HUES6 (cell line): ENCODE results near the gene GRK3.

Experiments
- H3K27ac ChIP-seq: 2 replicates; pipeline ENCODE4 v1.7.0; 2013; ENCODE audit warnings: low read depth, mild to moderate bottlenecking, low read length, inconsistent platforms
- H3K27me3 ChIP-seq: 2 replicates; pipeline ENCODE4 v1.6.1; 2013; ENCODE audit warnings: low read length; ENCODE audit not compliant: control insufficient read depth, insufficient read depth
- H3K36me3 ChIP-seq: 2 replicates; pipeline ENCODE4 v1.6.1; 2013; ENCODE audit warnings: low read length; ENCODE audit not compliant: control insufficient read depth, insufficient read depth
- H3K4me1 ChIP-seq: 2 replicates; pipeline ENCODE4 v1.6.1; 2013; ENCODE audit warnings: low read length; ENCODE audit not compliant: control insufficient read depth, insufficient read depth
- H3K4me3 ChIP-seq: 2 replicates; pipeline ENCODE4 v1.5.1; 2013; ENCODE audit warnings: low read depth, low read length
- H3K9ac ChIP-seq: one replicate; pipeline ENCODE4 v1.6.1; 2013; ENCODE audit warnings: mild to moderate bottlenecking, low read length
- H3K9me3 ChIP-seq: 2 replicates; pipeline ENCODE4 v1.6.1; 2013; ENCODE audit warnings: low read depth, low read length; ENCODE audit not compliant: control insufficient read depth, insufficient read depth

The GRK3 gene

DNA sequence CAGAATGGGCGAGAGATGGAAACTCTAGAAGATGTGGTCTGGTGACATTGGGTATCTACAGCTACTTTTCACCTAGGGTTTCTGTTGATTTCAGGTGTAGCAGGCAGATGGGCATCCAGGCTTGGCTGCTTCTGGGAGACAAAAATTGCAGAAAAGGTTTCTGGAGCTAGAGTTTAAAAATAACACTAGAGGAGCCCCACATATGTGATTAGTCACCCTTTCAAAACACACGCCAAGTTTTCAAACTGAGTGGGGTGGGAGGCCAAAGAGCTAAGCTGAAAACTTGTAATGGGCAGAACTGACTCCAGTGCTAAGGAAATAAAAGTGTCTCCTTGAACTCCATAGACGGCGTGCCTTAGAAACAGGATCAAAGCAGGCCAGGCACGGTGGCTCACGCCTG is 80.8 kb downstream of the GRK3 start:
- Histone ChIP-seq H3K4me3 (no peak overlapping the region), H3K9me3 (0 out of 2 replicates have a peak, but pooled peaks cover under 1% of the 10 kb centered on the region), H3K27ac (no peak overlapping the region), H3K4me1 (peaks cover 3% of the 10 kb centered on the region; the same call in 1 of the 2 replicates), H3K9ac (no peak overlapping the region), H3K27me3 (no peaks in the 10 kb centered on the region), H3K36me3 (no peaks in the 10 kb centered on the region)

DNA sequence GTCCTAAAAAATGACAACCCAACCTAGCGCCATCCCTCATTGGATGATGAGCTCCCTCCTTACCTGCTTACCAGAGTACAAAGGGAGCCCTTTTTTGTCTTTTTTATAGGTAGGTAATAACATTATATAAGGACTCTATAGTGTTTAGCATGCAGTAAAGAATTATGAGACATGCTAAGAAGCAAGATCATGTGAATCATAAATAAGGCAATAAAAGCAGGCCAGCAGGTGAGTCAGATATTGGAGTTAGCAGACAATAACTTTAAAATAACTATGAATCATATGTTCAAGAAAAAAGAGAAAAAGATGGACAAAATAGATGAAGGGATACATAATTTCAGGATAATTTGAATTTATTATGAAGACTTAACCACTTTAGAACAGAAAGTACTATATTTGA is 81.5 kb downstream of the GRK3 start:
- H3K4me3 ChIP-seq: no peak overlapping the region
- no peaks in the 10 kb centered on the region for H3K27me3 ChIP-seq
- H3K36me3 ChIP-seq: no peaks in the 10 kb centered on the region
- H3K9me3 ChIP-seq: no peaks in the 10 kb centered on the region
- no peak overlapping the region for H3K9ac ChIP-seq
- H3K27ac ChIP-seq: no peak overlapping the region
- H3K4me1 ChIP-seq: peaks cover 3% of the 10 kb centered on the region; the same call in 1 of the 2 replicates

DNA sequence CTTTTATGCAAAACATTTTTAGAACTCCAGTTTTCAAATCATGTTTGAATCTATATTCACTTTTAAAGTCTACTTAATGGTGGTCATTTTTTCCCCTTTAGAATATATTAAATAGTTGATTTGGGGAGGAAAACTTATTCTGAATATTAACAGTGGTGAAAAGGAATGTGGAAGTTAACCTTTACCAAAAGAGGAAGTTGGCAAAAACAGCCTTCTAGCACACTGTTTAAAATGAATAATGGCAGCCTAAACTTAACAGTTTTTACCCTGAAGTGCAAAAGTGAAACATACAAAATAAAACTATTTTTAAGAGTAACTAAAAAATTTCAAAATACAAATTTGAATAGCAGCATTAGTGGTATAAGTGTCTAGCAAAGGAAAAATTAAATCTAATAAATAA is 86.4 kb downstream of the GRK3 start:
- no peaks in the 10 kb centered on the region for H3K9me3 ChIP-seq
- no peaks in the 10 kb centered on the region for H3K27me3 ChIP-seq
- no peak overlapping the region for H3K9ac ChIP-seq
- no peaks in the 10 kb centered on the region for H3K36me3 ChIP-seq
- H3K27ac ChIP-seq: no peak overlapping the region
- no peak overlapping the region for H3K4me3 ChIP-seq
- H3K4me1 ChIP-seq: no peaks in the 10 kb centered on the region

DNA sequence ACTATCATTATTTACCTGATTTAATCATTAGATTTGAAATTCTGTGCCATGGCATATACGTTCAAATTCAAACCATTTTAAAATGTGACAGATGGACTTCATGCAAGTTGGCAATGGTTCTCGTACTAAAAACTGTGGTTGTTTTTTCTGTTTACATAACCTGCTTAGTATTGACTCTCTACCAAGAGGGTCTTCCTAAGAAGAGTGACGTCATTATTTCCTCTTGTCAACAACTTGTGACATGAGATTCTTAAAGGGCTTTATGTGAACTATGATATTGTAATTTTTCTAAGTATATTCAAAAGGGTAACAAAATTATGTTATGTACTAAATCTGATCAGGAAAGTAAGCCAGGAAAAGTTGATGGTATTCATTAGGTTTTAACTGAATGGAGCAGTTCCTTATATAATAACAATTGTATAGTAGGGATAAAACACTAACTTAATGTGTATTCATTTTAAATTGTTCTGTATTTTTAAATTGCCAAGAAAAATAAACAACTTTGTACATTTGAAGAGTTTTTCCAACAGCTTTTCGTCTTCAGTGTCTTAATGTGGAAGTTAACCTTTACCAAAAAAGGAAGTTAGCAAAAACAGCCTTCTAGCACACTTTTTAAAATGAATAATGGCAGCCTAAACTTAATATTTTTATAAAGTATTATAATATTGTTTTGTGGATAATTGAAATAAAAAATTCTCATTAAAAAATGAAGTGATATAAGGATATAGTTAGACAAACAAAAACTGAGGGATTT is 87.0 kb downstream of the GRK3 start:
- H3K9me3 ChIP-seq: no peaks in the 10 kb centered on the region
- no peak overlapping the region for H3K9ac ChIP-seq
- no peaks in the 10 kb centered on the region for H3K36me3 ChIP-seq
- H3K4me3 ChIP-seq: no peak overlapping the region
- H3K27me3 ChIP-seq: no peaks in the 10 kb centered on the region
- H3K4me1 ChIP-seq: no peaks in the 10 kb centered on the region
- no peak overlapping the region for H3K27ac ChIP-seq

DNA sequence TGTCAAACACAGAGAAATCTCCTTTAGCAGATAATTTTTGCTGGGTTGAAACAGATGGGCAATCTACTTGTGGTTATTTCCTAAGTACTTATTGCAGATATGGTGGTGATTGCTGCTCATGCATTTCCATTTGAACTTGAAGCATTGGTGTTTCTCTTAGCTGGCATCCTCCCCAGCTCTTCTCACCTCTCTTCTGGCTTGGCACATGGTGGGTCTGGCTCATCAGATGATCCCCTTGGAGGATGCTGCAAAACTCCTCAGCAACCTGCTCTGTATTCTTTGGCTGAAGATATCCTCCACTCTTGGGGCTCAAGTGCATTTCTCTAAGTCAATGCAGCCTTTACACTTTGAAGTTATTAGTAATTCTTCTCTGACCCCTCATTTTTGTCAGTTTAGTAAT is 90.2 kb downstream of the GRK3 start:
- H3K9me3 ChIP-seq: no peaks in the 10 kb centered on the region
- no peaks in the 10 kb centered on the region for H3K36me3 ChIP-seq
- H3K4me1 ChIP-seq: no peaks in the 10 kb centered on the region
- H3K27ac ChIP-seq: no peak overlapping the region
- no peak overlapping the region for H3K9ac ChIP-seq
- no peak overlapping the region for H3K4me3 ChIP-seq
- no peaks in the 10 kb centered on the region for H3K27me3 ChIP-seq

DNA sequence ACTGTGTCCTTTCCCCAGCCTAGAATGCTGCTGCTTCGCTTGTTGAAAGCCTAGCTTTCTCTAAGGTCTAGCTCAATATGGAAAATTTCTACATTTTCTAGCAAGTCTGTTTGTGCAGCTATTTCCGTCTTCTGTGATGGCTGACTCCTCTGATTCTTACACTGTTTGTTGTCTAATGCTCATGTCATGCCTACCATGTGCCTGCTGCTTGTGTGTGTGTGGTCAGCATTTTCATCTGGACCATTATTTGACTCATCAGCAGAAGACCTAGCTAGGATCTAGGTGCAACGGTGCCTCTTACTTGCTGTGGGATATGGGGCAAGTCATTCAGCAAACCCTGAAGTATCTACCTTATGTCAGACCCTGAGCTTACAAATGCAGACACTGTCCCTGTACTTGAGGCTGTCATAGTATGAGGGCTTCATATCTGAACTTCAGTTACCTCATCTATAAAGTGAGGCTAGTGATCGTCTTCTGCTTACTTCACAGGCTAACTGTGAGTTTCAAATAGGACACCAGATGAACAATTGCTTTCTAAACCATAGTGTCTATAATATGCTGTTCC is 91.0 kb downstream of the GRK3 start:
- no peaks in the 10 kb centered on the region for H3K36me3 ChIP-seq
- H3K9me3 ChIP-seq: no peaks in the 10 kb centered on the region
- no peaks in the 10 kb centered on the region for H3K27me3 ChIP-seq
- H3K4me1 ChIP-seq: no peaks in the 10 kb centered on the region
- H3K4me3 ChIP-seq: no peak overlapping the region
- no peak overlapping the region for H3K9ac ChIP-seq
- H3K27ac ChIP-seq: no peak overlapping the region

DNA sequence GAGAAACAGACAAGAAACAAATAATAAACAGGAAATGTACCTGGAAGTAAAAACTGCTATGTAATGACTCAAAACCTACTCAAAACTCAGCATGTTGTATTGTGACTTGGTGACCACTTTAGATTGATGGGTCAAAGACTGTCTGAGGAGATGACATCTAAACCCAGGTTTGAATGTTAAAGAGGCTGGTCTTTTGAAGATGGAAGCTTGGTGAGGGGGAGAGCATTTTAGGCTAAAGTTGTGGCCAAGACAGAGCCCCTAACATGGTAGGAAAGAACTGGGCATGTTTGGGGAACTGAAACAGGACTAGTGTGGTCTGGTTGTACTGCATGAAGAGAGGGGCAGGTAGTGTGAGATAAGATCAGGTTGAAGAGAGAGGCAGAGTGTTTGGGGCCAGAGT is 92.2 kb downstream of the GRK3 start:
- Histone ChIP-seq H3K9ac (no peak overlapping the region), H3K4me1 (no peaks in the 10 kb centered on the region), H3K36me3 (no peaks in the 10 kb centered on the region), H3K27me3 (no peaks in the 10 kb centered on the region), H3K9me3 (no peaks in the 10 kb centered on the region), H3K4me3 (no peak overlapping the region), H3K27ac (no peak overlapping the region)

DNA sequence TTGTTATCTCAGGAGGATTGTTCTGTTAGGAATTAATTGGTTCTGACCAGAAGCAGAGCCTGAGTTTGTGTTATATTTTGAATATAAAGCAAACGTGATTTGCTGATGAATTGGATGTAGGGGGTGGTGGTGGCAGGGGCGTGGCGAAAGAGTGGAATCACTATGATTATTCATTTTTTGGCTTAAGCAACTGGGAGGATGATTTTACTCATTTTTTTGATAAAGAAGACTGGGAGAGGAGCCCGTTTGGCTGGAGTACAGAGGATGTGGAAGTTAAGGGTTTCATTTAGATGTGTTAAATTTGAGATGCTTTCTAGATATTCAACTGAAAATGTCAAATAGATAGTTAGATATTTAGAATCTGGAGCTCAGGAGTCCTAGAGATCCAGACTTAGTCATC is 94.2 kb downstream of the GRK3 start:
- Histone ChIP-seq H3K4me1 (no peaks in the 10 kb centered on the region), H3K36me3 (no peaks in the 10 kb centered on the region), H3K9ac (no peak overlapping the region), H3K4me3 (no peak overlapping the region), H3K9me3 (no peaks in the 10 kb centered on the region), H3K27me3 (no peaks in the 10 kb centered on the region), H3K27ac (no peak overlapping the region)

DNA sequence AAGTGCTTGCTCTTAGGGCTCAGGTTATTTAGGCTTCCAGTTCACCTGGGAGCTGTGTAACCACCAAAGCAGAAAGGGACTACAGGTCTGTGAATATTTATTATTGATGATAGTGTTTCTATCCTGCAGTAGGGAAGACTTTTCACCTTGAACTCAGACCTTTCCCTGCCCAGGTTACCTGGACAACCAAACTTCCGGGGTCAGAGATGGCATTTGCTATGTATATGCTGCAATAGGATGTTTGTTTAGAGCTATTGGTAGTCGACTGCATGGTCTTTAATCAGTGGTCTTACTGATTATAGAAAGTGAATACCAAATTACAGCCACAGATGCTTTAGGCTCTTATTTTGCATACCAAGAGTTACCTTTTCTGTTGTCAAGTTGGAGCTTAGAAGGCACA is 94.9 kb downstream of the GRK3 start:
- Histone ChIP-seq H3K36me3 (no peaks in the 10 kb centered on the region), H3K27ac (no peak overlapping the region), H3K27me3 (no peaks in the 10 kb centered on the region), H3K4me1 (no peaks in the 10 kb centered on the region), H3K9me3 (no peaks in the 10 kb centered on the region), H3K4me3 (no peak overlapping the region), H3K9ac (no peak overlapping the region)

DNA sequence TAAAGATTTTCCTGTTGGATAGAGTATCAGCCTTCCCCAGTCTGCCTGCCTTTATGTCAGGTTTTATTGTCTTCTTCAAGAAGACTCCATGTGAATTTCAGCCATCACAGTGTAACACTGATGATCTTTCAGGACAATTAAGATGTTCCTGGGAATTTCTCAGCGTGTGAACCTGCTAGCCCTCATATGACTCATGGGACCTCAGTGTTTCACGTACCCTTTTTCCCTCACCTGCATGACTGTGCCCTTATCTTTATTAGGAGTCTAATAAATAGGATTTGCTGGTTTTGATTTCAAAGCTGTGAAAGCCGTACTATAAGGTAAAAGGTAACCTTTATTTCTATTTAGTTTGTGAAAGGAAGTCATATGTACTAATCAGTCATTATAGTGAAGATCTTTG is 95.9 kb downstream of the GRK3 start:
- no peaks in the 10 kb centered on the region for H3K9me3 ChIP-seq
- H3K27me3 ChIP-seq: no peaks in the 10 kb centered on the region
- H3K9ac ChIP-seq: no peak overlapping the region
- no peak overlapping the region for H3K27ac ChIP-seq
- no peak overlapping the region for H3K4me3 ChIP-seq
- H3K4me1 ChIP-seq: no peaks in the 10 kb centered on the region
- no peaks in the 10 kb centered on the region for H3K36me3 ChIP-seq

DNA sequence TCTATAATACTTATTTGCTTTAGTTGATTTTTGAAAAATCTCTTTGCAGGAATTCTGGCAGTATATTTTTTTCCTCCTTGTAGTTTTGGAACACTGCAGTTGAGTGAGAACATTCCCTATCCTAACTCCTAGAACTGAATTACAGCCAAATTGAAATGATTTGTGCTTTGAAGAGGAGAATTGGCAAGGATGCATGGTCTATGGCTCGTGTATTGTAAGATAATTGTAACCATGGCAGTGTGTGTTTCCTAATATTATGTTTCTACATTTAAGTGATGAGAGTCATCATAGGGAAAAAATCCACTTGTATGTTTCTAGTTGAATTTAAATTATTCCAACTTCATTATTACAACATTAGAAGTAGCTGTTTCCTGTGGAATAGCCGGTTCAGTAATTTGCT is 96.6 kb downstream of the GRK3 start:
- Histone ChIP-seq H3K9me3 (no peaks in the 10 kb centered on the region), H3K4me3 (no peak overlapping the region), H3K27ac (no peak overlapping the region), H3K36me3 (no peaks in the 10 kb centered on the region), H3K4me1 (no peaks in the 10 kb centered on the region), H3K9ac (no peak overlapping the region), H3K27me3 (no peaks in the 10 kb centered on the region)
